HEK293 (cell line): ENCODE results near the gene RELT.
A peak's percentile ranks its signal among the peaks of the same experiment; 100 is the strongest.

ENCODE experiments used
- CTCF ChIA-PET: fragments of 350-600 bp; formaldehyde crosslinking; extraction: SDS; loops from one replicate; lab custom pipeline; 2021; ENCODE audit warnings: antibody characterized with exemption; lab: Yijun Ruan, JAX
- POLR2A ChIA-PET: fragments of 300-600 bp; formaldehyde crosslinking; extraction: SDS; loops from one replicate; lab custom pipeline; 2020; ENCODE audit warnings: antibody characterized with exemption, inconsistent platforms; lab: Yijun Ruan, JAX
- H3K27ac ChIP-seq: fragments of 200-500 bp; sonication (Bioruptor generic); 2 replicates; pipeline ENCODE4 v1.5.1; 2014; ENCODE audit warnings: low read depth, low read length, control low read depth, inconsistent platforms; ENCODE audit errors: extremely low read depth
- H3K36me3 ChIP-seq, 2 experiments: fragments of 200-500 bp in 1 of 2; sonication (Bioruptor generic) in 1 of 2; 1 replicate in 1 of 2; 2 replicates in 1 of 2; pipeline ENCODE4 v1.5.1; 2014 to 2017; ENCODE audit warnings: inconsistent platforms in 2 of 2, low read length in 2 of 2; ENCODE audit not compliant: control insufficient read depth in 2 of 2, insufficient read depth in 1 of 2
- H3K4me1 ChIP-seq: fragments of 200-500 bp; sonication (Bioruptor generic); 2 replicates; pipeline ENCODE4 v1.5.1; 2014; ENCODE audit warnings: mild to moderate bottlenecking, low read length, inconsistent platforms; ENCODE audit not compliant: control insufficient read depth, insufficient read depth
- H3K4me3 ChIP-seq: 2 replicates; pipeline ENCODE4 v1.5.1; 2011; ENCODE audit warnings: low read depth, mild to moderate bottlenecking, control low read depth, low read length, moderate library complexity
- H3K9me3 ChIP-seq: fragments of 200-500 bp; sonication (Bioruptor generic); 2 replicates; pipeline ENCODE4 v1.5.1; 2014; ENCODE audit warnings: low read depth, low read length, inconsistent platforms; ENCODE audit not compliant: control insufficient read depth, insufficient read depth
- EGR2 ChIP-seq: fragments of 450-650 bp; formaldehyde crosslinking; IDR thresholded peaks from 2 replicates; pipeline ENCODE4 v1.5.1; 2016; ENCODE audit warnings: low read depth, missing biosample characterization, missing genetic modification characterization
- GLIS2 ChIP-seq: fragments of 450-650 bp; formaldehyde crosslinking; IDR thresholded peaks from 2 replicates; pipeline ENCODE4 v1.5.1; 2016; ENCODE audit warnings: missing biosample characterization, missing genetic modification characterization
- HIC1 ChIP-seq: fragments of 450-650 bp; formaldehyde crosslinking; IDR thresholded peaks from 2 replicates; pipeline ENCODE4 v1.5.1; 2016; ENCODE audit warnings: missing biosample characterization, missing genetic modification characterization
- IKZF3 ChIP-seq: fragments of 450-650 bp; IDR thresholded peaks from 2 replicates; pipeline ENCODE4 v1.5.0; 2018; ENCODE audit warnings: missing biosample characterization, mild to moderate bottlenecking, missing genetic modification characterization, moderate library complexity
- KLF9 ChIP-seq: fragments of 450-650 bp; formaldehyde crosslinking; IDR thresholded peaks from 2 replicates; pipeline ENCODE4 v1.5.1; 2016; ENCODE audit warnings: missing biosample characterization, missing genetic modification characterization, low read depth
- PATZ1 ChIP-seq: fragments of 450-650 bp; formaldehyde crosslinking; IDR thresholded peaks from 2 replicates; pipeline ENCODE4 v1.5.1; 2016; ENCODE audit warnings: missing biosample characterization, missing genetic modification characterization
- SCRT2 ChIP-seq: fragments of 450-650 bp; formaldehyde crosslinking; IDR thresholded peaks from 2 replicates; pipeline ENCODE4 v1.5.1; 2016; ENCODE audit warnings: missing biosample characterization, missing genetic modification characterization
- ZBTB48 ChIP-seq: fragments of 450-650 bp; formaldehyde crosslinking; IDR thresholded peaks from 2 replicates; pipeline ENCODE4 v1.5.1; 2016; ENCODE audit warnings: missing biosample characterization, missing genetic modification characterization
- ZFHX2 ChIP-seq: fragments of 450-650 bp; formaldehyde crosslinking; conservative IDR thresholded peaks from 2 replicates; pipeline ENCODE4 v1.5.1; 2016; ENCODE audit warnings: missing biosample characterization, missing genetic modification characterization
- ZFP3 ChIP-seq: fragments of 450-650 bp; formaldehyde crosslinking; IDR thresholded peaks from 2 replicates; pipeline ENCODE4 v1.5.1; 2016; ENCODE audit warnings: low read depth, missing biosample characterization, missing genetic modification characterization
- ZNF114 ChIP-seq: fragments of 450-650 bp; formaldehyde crosslinking; IDR thresholded peaks from 2 replicates; pipeline ENCODE4 v1.5.0; 2017; ENCODE audit warnings: missing biosample characterization, missing genetic modification characterization
- ZNF138 ChIP-seq: fragments of 450-650 bp; formaldehyde crosslinking; IDR thresholded peaks from 2 replicates; pipeline ENCODE4 v1.5.1; 2016; ENCODE audit warnings: missing biosample characterization, missing genetic modification characterization, borderline replicate concordance
- ZNF341 ChIP-seq: fragments of 450-650 bp; formaldehyde crosslinking; IDR thresholded peaks from 2 replicates; pipeline ENCODE4; 2016; ENCODE audit warnings: low read depth, missing biosample characterization, missing genetic modification characterization
- ZNF416 ChIP-seq: fragments of 450-650 bp; formaldehyde crosslinking; IDR thresholded peaks from 2 replicates; pipeline ENCODE4 v1.5.1; 2016; ENCODE audit warnings: missing biosample characterization, missing genetic modification characterization
- ZNF549 ChIP-seq: fragments of 450-650 bp; IDR thresholded peaks from 2 replicates; pipeline ENCODE4 v1.5.1; 2018; ENCODE audit warnings: missing biosample characterization, missing genetic modification characterization, mild to moderate bottlenecking, inconsistent platforms, moderate library complexity
- ZNF555 ChIP-seq: fragments of 450-650 bp; formaldehyde crosslinking; conservative IDR thresholded peaks from 2 replicates; pipeline ENCODE4 v1.5.1; 2017; ENCODE audit warnings: missing biosample characterization, mild to moderate bottlenecking, missing genetic modification characterization, inconsistent platforms
- ZNF571 ChIP-seq: fragments of 450-650 bp; formaldehyde crosslinking; IDR thresholded peaks from 2 replicates; pipeline ENCODE4 v1.5.0; 2017; ENCODE audit warnings: missing biosample characterization, missing genetic modification characterization
- ZNF664 ChIP-seq: fragments of 450-650 bp; formaldehyde crosslinking; IDR thresholded peaks from 2 replicates; pipeline ENCODE4 v1.5.1; 2016; ENCODE audit warnings: missing biosample characterization, missing genetic modification characterization
- TF ChIP-seq, protein P1 (sequence below): fragments of 450-650 bp; formaldehyde crosslinking; IDR thresholded peaks from 2 replicates; pipeline ENCODE4 v1.5.1; 2016; ENCODE audit warnings: missing biosample characterization, missing genetic modification characterization
- TF ChIP-seq, protein P2 (sequence below): fragments of 450-650 bp; formaldehyde crosslinking; IDR thresholded peaks from 2 replicates; pipeline ENCODE4 v1.5.1; 2016; ENCODE audit warnings: missing biosample characterization, missing genetic modification characterization
- TF ChIP-seq, protein P3 (sequence below): fragments of 450-650 bp; formaldehyde crosslinking; IDR thresholded peaks from 2 replicates; pipeline ENCODE4 v1.5.1; 2017; ENCODE audit warnings: missing biosample characterization, missing genetic modification characterization
- TF ChIP-seq, protein P4 (sequence below): fragments of 450-650 bp; IDR thresholded peaks from 2 replicates; pipeline ENCODE4 v1.5.1; 2018; ENCODE audit warnings: missing biosample characterization, missing genetic modification characterization

The RELT gene

DNA sequence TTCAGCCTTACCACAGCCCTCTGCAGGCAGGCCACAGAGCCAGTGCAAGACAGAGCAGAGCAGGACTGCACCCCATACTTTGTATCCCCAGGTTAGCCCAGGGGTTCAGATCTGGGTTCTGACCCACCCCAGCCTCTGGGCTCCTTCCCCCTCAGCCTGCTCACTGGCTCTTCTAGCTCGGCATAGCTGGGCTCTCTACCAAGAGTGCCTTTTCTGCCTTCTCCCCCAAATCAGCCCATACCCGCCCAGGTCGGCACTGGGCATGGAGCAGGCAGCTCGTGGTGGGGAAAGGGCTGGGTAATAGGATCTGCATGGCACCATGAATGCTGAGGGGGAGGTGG, 8.3 kb downstream of the RELT start:
- Histone ChIP-seq H3K4me3 (no peak overlapping the region), H3K27ac (no peak overlapping the region), H3K4me1 (peaks cover 11% of the 10 kb centered on the region; the same call in 1 of the 2 replicates)
- no peak for TF ChIP-seq ZNF416 (tag by site-specific recombination)
- TF ChIP-seq IKZF3 (tag by site-specific recombination) = no peak
- no peak for TF ChIP-seq ZNF549
- TF ChIP-seq, protein P1, sequence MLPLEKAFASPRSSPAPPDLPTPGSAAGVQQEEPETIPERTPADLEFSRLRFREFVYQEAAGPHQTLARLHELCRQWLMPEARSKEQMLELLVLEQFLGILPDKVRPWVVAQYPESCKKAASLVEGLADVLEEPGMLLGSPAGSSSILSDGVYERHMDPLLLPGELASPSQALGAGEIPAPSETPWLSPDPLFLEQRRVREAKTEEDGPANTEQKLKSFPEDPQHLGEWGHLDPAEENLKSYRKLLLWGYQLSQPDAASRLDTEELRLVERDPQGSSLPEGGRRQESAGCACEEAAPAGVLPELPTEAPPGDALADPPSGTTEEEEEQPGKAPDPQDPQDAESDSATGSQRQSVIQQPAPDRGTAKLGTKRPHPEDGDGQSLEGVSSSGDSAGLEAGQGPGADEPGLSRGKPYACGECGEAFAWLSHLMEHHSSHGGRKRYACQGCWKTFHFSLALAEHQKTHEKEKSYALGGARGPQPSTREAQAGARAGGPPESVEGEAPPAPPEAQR = no peak
- TF ChIP-seq SCRT2 (tag by site-specific recombination) = no peak
- no peak for TF ChIP-seq ZNF138 (tag by site-specific recombination)
- TF ChIP-seq, protein P2, sequence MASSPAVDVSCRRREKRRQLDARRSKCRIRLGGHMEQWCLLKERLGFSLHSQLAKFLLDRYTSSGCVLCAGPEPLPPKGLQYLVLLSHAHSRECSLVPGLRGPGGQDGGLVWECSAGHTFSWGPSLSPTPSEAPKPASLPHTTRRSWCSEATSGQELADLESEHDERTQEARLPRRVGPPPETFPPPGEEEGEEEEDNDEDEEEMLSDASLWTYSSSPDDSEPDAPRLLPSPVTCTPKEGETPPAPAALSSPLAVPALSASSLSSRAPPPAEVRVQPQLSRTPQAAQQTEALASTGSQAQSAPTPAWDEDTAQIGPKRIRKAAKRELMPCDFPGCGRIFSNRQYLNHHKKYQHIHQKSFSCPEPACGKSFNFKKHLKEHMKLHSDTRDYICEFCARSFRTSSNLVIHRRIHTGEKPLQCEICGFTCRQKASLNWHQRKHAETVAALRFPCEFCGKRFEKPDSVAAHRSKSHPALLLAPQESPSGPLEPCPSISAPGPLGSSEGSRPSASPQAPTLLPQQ (tag by site-specific recombination) = no peak
- TF ChIP-seq ZNF555 (tag by site-specific recombination) = no peak
- no peak for TF ChIP-seq ZFP3 (tag by site-specific recombination)
- TF ChIP-seq ZNF571 (tag by site-specific recombination) = no peak
- TF ChIP-seq, all 188 proteins: peak for 0
- no peaks in the 10 kb centered on the region for H3K9me3 ChIP-seq
- POLR2A ChIA-PET = interaction anchor here (1.1 kb wide), 1 partner anchor 77 kb away, joined by 4 read pairs; no protein-coding TSS in a partner anchor
- H3K36me3 ChIP-seq = peaks cover 0 to 6% of the 10 kb centered on the region in 2 experiments; a peak in 1 of 3 replicates
- CTCF ChIA-PET = interaction anchor here (0.7 to 8.4 kb wide), 5 partner anchors 8 to 131 kb away, joined by 3 to 61 read pairs (median 3); partner anchors contain the start of gene RELT

DNA sequence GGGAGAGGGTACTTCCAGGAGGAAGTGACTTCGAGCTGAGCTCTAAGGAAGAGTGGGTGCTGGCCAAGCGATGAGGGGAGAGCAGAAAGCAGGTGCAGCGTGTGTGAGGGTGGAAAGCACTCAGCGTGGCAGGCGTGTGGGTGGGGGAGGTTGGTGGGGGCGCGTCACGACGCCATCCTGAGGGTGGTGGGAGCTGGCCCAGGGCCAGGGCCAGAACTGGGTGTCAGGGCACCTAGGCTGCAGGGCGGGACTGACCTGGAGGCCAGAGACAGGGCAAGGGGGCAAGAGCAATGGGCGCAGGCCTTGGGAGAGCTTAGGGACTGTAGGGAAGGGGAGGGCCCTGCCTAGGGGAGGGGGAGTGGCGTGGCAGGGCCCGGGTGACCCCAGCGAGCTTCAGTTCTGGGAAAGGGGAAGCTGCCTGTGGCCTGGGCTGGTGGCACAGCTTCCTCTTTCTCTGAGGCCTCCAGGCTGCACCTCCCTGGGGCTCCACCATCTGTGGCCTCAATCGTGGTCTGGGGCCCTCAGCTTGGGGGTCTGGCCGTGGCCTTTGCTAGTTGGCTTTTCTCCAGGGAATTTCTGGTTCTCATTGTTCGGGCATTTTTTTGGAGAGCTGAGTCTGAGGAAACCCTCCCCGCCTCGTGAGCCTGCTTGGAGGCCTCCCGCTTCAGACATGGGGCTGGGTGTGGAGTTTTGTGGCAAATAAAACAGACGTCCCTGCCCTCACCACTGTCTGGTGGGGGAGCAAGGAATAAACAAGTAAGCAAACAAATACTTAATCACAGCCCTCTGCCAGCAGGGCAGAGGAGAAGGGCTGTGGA, 8.9 kb downstream of the RELT start:
- peak; percentile 48; the same call in 1 of the 2 replicates for TF ChIP-seq GLIS2
- peak; percentile 17; the same call in 1 of the 2 replicates for TF ChIP-seq KLF9
- TF ChIP-seq ZNF114 (tag by site-specific recombination) = no peak
- TF ChIP-seq, protein P3, sequence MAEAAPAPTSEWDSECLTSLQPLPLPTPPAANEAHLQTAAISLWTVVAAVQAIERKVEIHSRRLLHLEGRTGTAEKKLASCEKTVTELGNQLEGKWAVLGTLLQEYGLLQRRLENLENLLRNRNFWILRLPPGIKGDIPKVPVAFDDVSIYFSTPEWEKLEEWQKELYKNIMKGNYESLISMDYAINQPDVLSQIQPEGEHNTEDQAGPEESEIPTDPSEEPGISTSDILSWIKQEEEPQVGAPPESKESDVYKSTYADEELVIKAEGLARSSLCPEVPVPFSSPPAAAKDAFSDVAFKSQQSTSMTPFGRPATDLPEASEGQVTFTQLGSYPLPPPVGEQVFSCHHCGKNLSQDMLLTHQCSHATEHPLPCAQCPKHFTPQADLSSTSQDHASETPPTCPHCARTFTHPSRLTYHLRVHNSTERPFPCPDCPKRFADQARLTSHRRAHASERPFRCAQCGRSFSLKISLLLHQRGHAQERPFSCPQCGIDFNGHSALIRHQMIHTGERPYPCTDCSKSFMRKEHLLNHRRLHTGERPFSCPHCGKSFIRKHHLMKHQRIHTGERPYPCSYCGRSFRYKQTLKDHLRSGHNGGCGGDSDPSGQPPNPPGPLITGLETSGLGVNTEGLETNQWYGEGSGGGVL (tag by site-specific recombination) = peak; percentile 39
- TF ChIP-seq HIC1 = peak; percentile 60; the same call in 1 of the 2 replicates
- TF ChIP-seq PATZ1 (tag by site-specific recombination) = 0 out of 2 replicates have a peak, but pooled peaks have one; percentile 49
- 0 out of 2 replicates have a peak, but pooled peaks have one; percentile 25 for TF ChIP-seq ZNF341 (tag by site-specific recombination)
- TF ChIP-seq ZNF664 (tag by site-specific recombination) = no peak
- TF ChIP-seq, protein P4, sequence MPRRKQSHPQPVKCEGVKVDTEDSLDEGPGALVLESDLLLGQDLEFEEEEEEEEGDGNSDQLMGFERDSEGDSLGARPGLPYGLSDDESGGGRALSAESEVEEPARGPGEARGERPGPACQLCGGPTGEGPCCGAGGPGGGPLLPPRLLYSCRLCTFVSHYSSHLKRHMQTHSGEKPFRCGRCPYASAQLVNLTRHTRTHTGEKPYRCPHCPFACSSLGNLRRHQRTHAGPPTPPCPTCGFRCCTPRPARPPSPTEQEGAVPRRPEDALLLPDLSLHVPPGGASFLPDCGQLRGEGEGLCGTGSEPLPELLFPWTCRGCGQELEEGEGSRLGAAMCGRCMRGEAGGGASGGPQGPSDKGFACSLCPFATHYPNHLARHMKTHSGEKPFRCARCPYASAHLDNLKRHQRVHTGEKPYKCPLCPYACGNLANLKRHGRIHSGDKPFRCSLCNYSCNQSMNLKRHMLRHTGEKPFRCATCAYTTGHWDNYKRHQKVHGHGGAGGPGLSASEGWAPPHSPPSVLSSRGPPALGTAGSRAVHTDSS (tag by site-specific recombination) = no peak
- TF ChIP-seq EGR2 = peak; percentile 97
- TF ChIP-seq ZBTB48 (tag by site-specific recombination) = peak; percentile 67; the same call in 1 of the 2 replicates
- TF ChIP-seq IKZF3 (tag by site-specific recombination) = no peak
- TF ChIP-seq ZFHX2 (tag by site-specific recombination) = peak; percentile 98
- Histone ChIP-seq H3K4me3 (no peak overlapping the region), H3K27ac (0 out of 2 replicates have a peak overlapping the region, but pooled peaks have one; percentile 24), H3K9me3 (no peaks in the 10 kb centered on the region), H3K36me3 (peaks cover 0 to 6% of the 10 kb centered on the region in 2 experiments; a peak in 1 of 3 replicates), H3K4me1 (peaks cover 11% of the 10 kb centered on the region; the same call in 1 of the 2 replicates)
- POLR2A ChIA-PET = interaction anchor here (1.1 kb wide), 1 partner anchor 78 kb away, joined by 4 read pairs; no protein-coding TSS in a partner anchor
- CTCF ChIA-PET = interaction anchor here (0.7 to 8.4 kb wide), 8 partner anchors 8 to 1757 kb away, joined by 3 to 61 read pairs (median 4); partner anchors contain the start of gene RELT
